Mononuclear cell (primary cell): Measurements from ENCODE around the gene ARID1B. TPM values are rescaled to one million over a fixed set of nuclear protein-coding genes. Genes with fewer than 3 reads are reported as not detected.

Source experiments
- H3K27me3 ChIP-seq: 2 replicates; pipeline ENCODE4 v1.6.0; 2011; ENCODE audit warnings: low read length, control low read depth; ENCODE audit not compliant: insufficient read depth
- H3K4me1 ChIP-seq: 2 replicates; pipeline ENCODE4 v1.5.1; 2011; ENCODE audit warnings: mild to moderate bottlenecking, low read length, control low read depth; ENCODE audit not compliant: insufficient read depth
- H3K4me3 ChIP-seq: 2 replicates; pipeline ENCODE4 v1.5.1; 2011; ENCODE audit warnings: mild to moderate bottlenecking, low read length, moderate library complexity
- H3K9me3 ChIP-seq: 2 replicates; pipeline ENCODE4 v1.5.1; 2011; ENCODE audit warnings: low read depth, mild to moderate bottlenecking, control low read depth, low read length
- total RNA-seq: library from RNA; depleted of rRNA; stranded (reverse); fragments of >200 nt; gene quantifications from one replicate; pipeline ENCODE4 v1.2.3, GENCODE V29; 2012

Gene ARID1B
- total RNA-seq, 1 donor: 107 TPM

GRCh38 chr6:157107915-157108651 is 330.9 kb downstream of the ARID1B start:
- no peaks in the 10 kb centered on the region for H3K4me1 ChIP-seq
- no peaks in the 10 kb centered on the region for H3K27me3 ChIP-seq
- H3K9me3 ChIP-seq: no peaks in the 10 kb centered on the region
- H3K4me3 ChIP-seq: no peak overlapping the region

- Histone ChIP-seq H3K4me3 (no peak overlapping the region), H3K27me3 (no peaks in the 10 kb centered on the region), H3K4me1 (no peaks in the 10 kb centered on the region), H3K9me3 (no peaks in the 10 kb centered on the region)
Observed at GRCh38 chr6:157108923-157109322, 331.7 kb downstream of the ARID1B start.

- no peaks in the 10 kb centered on the region for H3K9me3 ChIP-seq
- H3K4me3 ChIP-seq: no peak overlapping the region
- H3K27me3 ChIP-seq: no peaks in the 10 kb centered on the region
Observed at GRCh38 chr6:157110607-157111006, 333.4 kb downstream of the ARID1B start.

DNA sequence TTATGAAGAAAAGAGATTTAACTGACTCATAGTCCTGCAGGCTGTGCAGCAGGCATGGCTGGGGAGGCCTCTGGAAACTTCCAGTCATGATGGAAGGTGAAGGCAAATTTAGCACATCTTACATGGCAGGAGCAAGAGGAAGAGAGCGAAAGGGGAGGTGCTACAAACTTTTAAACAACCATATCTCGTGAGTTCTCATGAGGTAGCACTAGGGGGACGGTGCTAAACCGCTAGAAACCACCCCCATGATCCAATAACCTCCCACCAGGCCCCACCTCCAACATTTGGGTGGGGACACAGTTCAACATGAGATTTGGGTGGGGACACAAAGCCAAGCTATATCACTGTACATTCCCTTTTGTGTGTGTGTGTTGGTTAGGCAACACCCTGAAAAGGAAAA is 336.2 kb downstream of the ARID1B start:
- Histone ChIP-seq H3K9me3 (no peaks in the 10 kb centered on the region), H3K27me3 (no peaks in the 10 kb centered on the region), H3K4me3 (no peak overlapping the region), H3K4me1 (no peaks in the 10 kb centered on the region)

More at GRCh38 chr6:157110607-157111006, 333.4 kb downstream of the ARID1B start:
- H3K4me1 ChIP-seq: no peaks in the 10 kb centered on the region

DNA sequence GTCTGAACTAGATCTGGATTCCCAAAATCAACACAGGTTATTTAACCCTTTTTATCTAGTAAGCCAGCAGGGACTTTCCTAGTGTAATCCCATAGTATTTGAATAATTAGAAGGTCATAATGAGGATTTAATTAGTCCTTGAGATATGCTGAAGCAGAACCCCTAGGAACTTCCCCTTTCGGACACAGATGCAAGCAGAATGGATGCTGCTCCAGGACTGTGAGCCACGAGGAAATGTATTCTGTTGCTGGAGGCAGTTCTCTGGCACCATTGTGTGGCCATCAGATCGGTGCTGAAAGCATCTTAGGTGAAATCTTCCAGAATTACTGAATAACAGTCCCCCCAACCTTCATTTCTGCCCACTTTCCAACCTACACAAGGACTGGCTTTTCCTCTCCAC is 339.2 kb downstream of the ARID1B start:
- Histone ChIP-seq H3K4me3 (no peak overlapping the region), H3K9me3 (no peaks in the 10 kb centered on the region), H3K4me1 (no peaks in the 10 kb centered on the region), H3K27me3 (no peaks in the 10 kb centered on the region)

GRCh38 chr6:157117431-157118095 is 340.4 kb downstream of the ARID1B start:
- no peak overlapping the region for H3K4me3 ChIP-seq
- no peaks in the 10 kb centered on the region for H3K4me1 ChIP-seq
- no peaks in the 10 kb centered on the region for H3K27me3 ChIP-seq
- H3K9me3 ChIP-seq: no peaks in the 10 kb centered on the region

DNA sequence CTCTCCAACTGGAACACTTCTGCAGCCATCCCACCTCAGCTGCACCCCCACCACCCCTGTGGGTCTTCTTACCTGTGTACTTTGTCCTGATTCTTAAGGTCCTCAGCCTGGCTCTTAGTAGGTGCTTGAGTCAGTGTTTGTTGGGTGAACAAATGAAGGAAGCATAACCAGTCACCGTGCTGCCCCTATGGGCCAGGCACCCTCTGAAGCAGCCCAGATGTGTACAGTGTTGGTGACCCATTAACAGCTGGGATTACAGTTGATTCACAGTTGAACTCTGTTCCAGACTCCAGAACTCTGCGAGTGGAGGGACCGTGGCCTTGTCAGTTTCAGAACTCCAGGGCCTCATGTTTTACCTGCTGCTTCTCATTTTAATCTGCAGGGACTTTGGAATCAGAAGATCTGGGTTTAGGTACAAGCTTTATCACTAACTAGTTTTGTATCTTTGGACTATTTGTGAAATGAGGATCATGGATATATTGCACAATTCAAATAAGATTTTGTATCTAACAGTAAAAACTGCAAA is 342.4 kb downstream of the ARID1B start:
- Histone ChIP-seq H3K9me3 (no peaks in the 10 kb centered on the region), H3K4me1 (no peaks in the 10 kb centered on the region), H3K27me3 (no peaks in the 10 kb centered on the region), H3K4me3 (no peak overlapping the region)

DNA sequence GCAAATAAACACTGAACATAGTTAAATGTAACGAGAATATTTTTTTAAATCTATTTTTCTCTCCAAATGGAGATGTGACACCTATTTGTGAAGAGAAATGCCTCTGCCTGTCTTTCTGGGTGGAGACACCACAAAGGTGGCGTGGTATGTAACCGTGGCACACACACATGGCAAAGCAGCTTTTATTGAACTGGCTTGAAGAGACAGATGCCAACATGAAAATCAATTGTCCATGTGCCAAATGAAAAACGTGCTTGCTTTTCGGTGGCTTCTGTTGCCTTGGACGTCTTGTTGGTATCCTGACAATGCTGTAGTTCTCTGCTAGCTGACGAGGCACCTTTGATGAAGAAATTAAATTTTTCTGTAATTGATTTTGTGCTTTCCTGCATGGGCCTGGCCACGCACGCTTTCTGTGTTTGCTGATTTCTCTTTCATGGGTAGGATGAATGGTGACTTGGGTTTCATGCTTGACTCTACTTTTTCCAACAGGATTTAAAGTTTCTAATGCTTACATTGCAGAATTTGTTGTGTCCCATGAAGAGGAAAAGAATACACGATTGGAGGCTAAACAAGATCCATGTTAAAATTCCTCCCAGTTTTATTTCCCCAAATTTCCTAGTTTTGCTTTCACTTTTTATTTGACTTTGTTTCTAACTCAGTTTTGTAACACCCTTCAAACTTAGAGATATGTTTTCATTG is 343.5 kb downstream of the ARID1B start:
- Histone ChIP-seq H3K27me3 (no peaks in the 10 kb centered on the region), H3K4me3 (no peak overlapping the region), H3K4me1 (no peaks in the 10 kb centered on the region), H3K9me3 (no peaks in the 10 kb centered on the region)

DNA sequence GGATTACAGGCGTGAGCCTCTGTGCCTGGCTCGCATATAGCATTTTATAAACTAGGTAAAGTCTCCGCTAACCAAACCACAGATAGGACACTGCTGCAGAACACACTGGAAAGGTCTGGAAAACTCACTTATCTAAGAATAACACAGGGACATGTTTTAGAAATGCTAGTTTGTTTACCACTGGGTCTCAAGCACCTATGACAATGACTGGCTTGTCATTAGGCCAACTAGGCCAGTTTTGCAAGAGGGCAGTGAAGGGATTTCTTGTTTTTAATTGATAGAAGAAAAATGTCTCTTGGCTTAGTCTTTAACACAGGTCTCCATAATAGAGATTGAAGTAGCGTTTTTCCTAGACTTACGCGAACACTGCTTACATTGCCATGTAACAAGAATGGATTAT is 344.7 kb downstream of the ARID1B start:
- Histone ChIP-seq H3K4me1 (no peaks in the 10 kb centered on the region), H3K9me3 (no peaks in the 10 kb centered on the region), H3K27me3 (no peaks in the 10 kb centered on the region), H3K4me3 (no peak overlapping the region)

- H3K4me3 ChIP-seq: no peak overlapping the region
- peaks cover 2% of the 10 kb centered on the region for H3K4me1 ChIP-seq
- H3K9me3 ChIP-seq: no peaks in the 10 kb centered on the region
- H3K27me3 ChIP-seq: no peaks in the 10 kb centered on the region
Observed at GRCh38 chr6:157123234-157123633, 346.1 kb downstream of the ARID1B start.

- H3K9me3 ChIP-seq: no peaks in the 10 kb centered on the region
- H3K4me1 ChIP-seq: peaks cover 13% of the 10 kb centered on the region
- no peaks in the 10 kb centered on the region for H3K27me3 ChIP-seq
- no peak overlapping the region for H3K4me3 ChIP-seq
Observed at GRCh38 chr6:157124485-157125254, 347.5 kb downstream of the ARID1B start.

- H3K9me3 ChIP-seq: no peaks in the 10 kb centered on the region
- H3K4me1 ChIP-seq: peaks cover 13% of the 10 kb centered on the region
- no peak overlapping the region for H3K4me3 ChIP-seq
- H3K27me3 ChIP-seq: no peaks in the 10 kb centered on the region
Observed at GRCh38 chr6:157125531-157125930, 348.4 kb downstream of the ARID1B start.

DNA sequence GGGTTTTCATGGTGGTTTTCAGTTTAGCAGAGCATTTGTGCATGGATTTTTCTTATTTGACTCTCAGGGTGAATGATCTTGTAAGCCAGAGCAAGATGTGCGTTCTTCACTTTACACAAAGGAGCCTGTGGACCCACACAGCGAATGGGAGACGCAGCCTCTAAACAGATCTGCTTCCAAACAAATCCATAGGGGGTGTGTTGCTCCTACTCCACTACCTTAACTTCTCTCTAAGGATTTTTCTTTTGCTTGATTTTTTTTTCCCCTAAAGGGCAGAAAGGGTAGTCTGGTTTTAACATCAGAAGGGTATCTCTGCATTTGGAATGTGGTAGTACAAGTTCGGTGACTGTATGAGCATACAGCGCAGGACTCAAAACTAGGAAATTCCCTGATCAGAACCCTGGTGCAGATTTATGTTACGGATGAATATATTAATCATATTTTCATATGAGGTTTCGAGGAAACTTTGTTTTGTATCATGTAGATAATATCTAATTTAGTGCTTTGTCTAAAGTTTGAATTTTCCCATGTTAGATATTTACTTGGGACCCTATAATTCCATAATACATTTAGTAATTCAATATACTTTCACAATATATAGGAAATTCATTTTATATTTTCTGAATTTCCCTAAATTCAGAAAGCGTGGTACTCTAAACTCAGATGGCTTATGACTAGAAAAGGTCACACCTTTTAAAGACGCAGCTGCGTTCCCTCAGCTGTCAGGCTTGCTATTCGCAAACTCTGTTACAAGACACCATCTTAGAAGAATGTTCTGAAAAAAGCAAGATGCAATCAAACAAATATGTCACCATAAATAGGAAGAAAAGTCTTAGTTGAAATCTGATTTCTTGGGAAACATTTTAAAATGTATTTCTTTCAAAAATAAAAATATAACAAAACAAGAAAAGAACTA is 349.3 kb downstream of the ARID1B start:
- Histone ChIP-seq H3K4me3 (no peak overlapping the region), H3K27me3 (no peaks in the 10 kb centered on the region), H3K4me1 (peaks cover 13% of the 10 kb centered on the region), H3K9me3 (no peaks in the 10 kb centered on the region)

DNA sequence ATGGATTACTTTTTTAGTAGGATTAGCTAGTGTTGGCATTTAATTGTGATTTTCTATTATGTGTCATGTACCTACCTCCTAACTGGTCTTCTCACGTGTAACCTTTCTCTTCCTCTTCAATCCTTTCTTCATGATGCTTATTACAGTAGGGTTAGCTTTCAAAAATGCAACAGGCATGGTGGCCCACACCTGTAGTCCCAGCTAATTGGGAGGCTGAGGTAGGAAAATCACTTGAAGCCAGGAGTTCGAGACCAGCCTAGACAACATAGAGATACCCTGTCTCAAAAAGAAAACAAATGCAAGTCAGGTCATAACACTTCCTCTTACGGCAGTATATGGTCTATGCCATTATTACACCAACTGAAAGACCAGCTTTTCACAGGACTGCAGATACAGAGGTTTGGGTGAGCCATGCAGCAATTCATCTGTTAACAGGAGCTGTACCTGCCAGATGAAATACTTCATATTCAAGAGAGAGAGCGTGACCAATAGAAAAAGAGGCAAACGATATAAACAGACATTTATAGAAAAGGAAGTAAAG is 351.1 kb downstream of the ARID1B start:
- H3K9me3 ChIP-seq: no peaks in the 10 kb centered on the region
- no peaks in the 10 kb centered on the region for H3K27me3 ChIP-seq
- H3K4me1 ChIP-seq: peaks cover 13% of the 10 kb centered on the region
- H3K4me3 ChIP-seq: no peak overlapping the region
